HG02852 (cell line): ENCODE measurements around the gene FOXB2.
"Not testable (repeated sequence)": the region's sequence is repeated elsewhere in the genome, so short reads cannot be mapped to it uniquely, and the experiment has no call there.

Experiments used
- ATAC-seq: cut with Tn5 transposase; IDR thresholded peaks from one replicate; pipeline ENCODE4 v1.9.1; 2021; ENCODE audit warnings: mild to moderate bottlenecking, moderate library complexity; ENCODE audit not compliant: unreplicated experiment

Gene FOXB2

DNA sequence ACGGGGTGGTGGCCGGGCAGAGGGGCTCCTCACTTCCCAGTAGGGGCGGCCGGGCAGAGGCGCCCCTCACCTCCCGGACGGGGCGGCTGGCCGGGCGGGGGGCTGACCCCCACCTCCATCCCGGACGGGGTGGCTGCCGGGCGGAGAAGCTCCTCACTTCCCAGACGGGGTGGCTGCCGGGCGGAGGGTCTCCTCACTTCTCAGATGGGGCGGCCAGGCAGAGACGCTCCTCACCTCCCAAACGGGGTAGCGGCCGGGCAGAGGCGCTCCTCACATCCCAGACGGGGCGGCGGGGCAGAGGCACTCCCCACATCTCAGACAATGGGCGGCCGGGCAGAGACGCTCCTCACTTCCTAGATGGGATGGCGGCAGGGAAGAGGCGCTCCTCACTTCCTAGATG lies 41.2 kb downstream of the FOXB2 start:
- ATAC-seq, result not testable (repeated sequence)

DNA sequence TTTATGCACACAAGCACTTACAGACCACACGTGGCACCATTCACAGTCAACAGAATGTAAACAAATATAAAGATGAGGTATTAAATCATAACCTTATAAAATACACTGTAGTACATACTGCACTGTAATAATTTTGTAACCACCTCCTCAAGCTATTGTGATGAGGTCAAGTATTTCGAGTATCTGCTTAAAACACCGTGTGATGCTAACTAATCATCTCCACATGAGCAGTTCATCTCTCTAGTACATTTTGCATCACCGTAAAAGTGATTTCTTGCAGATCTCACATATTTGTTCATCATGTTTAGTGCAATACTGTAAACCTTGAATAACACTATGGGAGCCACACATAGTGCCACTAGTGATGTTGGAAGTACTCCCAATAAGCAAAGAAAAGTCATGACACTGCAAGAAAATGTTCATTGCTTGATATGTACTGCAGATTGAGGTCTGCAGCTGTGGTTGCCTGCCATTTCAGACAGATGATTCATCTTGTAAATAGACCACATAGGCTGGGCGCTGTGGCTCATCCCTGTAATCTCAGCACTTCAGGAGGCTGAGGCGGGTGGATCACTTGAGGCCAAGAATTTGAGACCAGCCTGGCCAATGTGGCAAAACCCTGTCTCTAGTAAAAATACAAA lies 44.3 kb downstream of the FOXB2 start:
- no peak for ATAC-seq

DNA sequence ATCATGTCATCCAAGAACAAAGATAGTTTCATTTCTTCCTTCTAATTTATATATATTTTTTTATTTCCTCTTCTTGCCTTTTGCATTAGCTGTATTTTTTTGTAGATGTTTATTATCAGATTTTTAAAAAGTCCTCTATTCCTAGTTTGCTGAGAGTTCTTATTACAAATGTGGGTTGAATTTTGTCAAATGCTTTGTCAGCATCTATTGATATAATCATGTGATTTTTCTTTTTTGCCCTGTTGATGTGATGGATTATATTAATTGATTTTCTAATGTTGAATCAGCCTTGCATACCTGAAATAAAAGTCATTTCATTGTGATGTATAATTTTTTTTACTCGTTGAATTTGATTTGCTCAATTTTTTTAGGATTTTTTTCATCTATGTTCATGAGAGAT lies 46.9 kb downstream of the FOXB2 start:
- no peak for ATAC-seq
